HEK293 (cell line): ENCODE data around the gene NRL.
A peak's percentile ranks its signal among the peaks of the same experiment; 100 is the strongest.

Experiments
- BCL11A ChIP-seq: fragments of 450-650 bp; formaldehyde crosslinking; IDR thresholded peaks from 2 replicates; pipeline ENCODE4 v1.5.1; 2016; ENCODE audit warnings: low read depth, missing biosample characterization, missing genetic modification characterization
- CTCF ChIP-seq: fragments of 450-650 bp; formaldehyde crosslinking; IDR thresholded peaks from 2 replicates; pipeline ENCODE4 v1.5.1; 2016; ENCODE audit warnings: missing biosample characterization, missing genetic modification characterization
- GFI1B ChIP-seq: fragments of 450-650 bp; formaldehyde crosslinking; IDR thresholded peaks from 2 replicates; pipeline ENCODE4 v1.5.1; 2016; ENCODE audit warnings: missing biosample characterization, missing genetic modification characterization
- GLIS2 ChIP-seq: fragments of 450-650 bp; formaldehyde crosslinking; IDR thresholded peaks from 2 replicates; pipeline ENCODE4 v1.5.1; 2016; ENCODE audit warnings: missing biosample characterization, missing genetic modification characterization
- HIC1 ChIP-seq: fragments of 450-650 bp; formaldehyde crosslinking; IDR thresholded peaks from 2 replicates; pipeline ENCODE4 v1.5.1; 2016; ENCODE audit warnings: missing biosample characterization, missing genetic modification characterization
- HOXC10 ChIP-seq: sonication (generic); formaldehyde crosslinking; IDR thresholded peaks from 2 replicates; pipeline ENCODE4 v1.8.1; 2023; ENCODE audit warnings: mild to moderate bottlenecking, missing genetic modification reagents
- KLF16 ChIP-seq: fragments of 450-650 bp; formaldehyde crosslinking; IDR thresholded peaks from 2 replicates; pipeline ENCODE4 v1.5.1; 2017; ENCODE audit warnings: missing biosample characterization, missing genetic modification characterization
- KLF8 ChIP-seq: fragments of 450-650 bp; formaldehyde crosslinking; IDR thresholded peaks from 2 replicates; pipeline ENCODE4 v1.5.1; 2016; ENCODE audit warnings: missing biosample characterization, missing genetic modification characterization
- PRDM6 ChIP-seq: fragments of 450-650 bp; formaldehyde crosslinking; IDR thresholded peaks from 2 replicates; pipeline ENCODE4 v1.5.1; 2017; ENCODE audit warnings: missing biosample characterization, missing genetic modification characterization
- SP2 ChIP-seq: fragments of 450-650 bp; formaldehyde crosslinking; IDR thresholded peaks from 2 replicates; pipeline ENCODE4 v1.5.1; 2016; ENCODE audit warnings: missing biosample characterization, missing genetic modification characterization
- YY1 ChIP-seq: fragments of 450-650 bp; formaldehyde crosslinking; IDR thresholded peaks from 2 replicates; pipeline ENCODE4 v1.5.1; 2018; ENCODE audit warnings: missing biosample characterization, missing genetic modification characterization
- ZBTB44 ChIP-seq: fragments of 450-650 bp; IDR thresholded peaks from 2 replicates; pipeline ENCODE4 v1.5.1; 2018; ENCODE audit warnings: missing biosample characterization, mild to moderate bottlenecking, missing genetic modification characterization
- ZEB2 ChIP-seq: fragments of 450-650 bp; formaldehyde crosslinking; IDR thresholded peaks from 2 replicates; pipeline ENCODE4 v1.5.1; 2016; ENCODE audit warnings: missing biosample characterization, missing genetic modification characterization
- ZNF10 ChIP-seq: fragments of 450-650 bp; formaldehyde crosslinking; IDR thresholded peaks from 2 replicates; pipeline ENCODE4 v1.5.1; 2017; ENCODE audit warnings: missing biosample characterization, missing genetic modification characterization
- ZNF114 ChIP-seq: fragments of 450-650 bp; formaldehyde crosslinking; IDR thresholded peaks from 2 replicates; pipeline ENCODE4 v1.5.0; 2017; ENCODE audit warnings: missing biosample characterization, missing genetic modification characterization
- ZNF140 ChIP-seq: fragments of 450-650 bp; formaldehyde crosslinking; IDR thresholded peaks from 2 replicates; pipeline ENCODE4 v1.5.1; 2016; ENCODE audit warnings: missing biosample characterization, missing genetic modification characterization
- ZNF148 ChIP-seq: fragments of 450-650 bp; formaldehyde crosslinking; IDR thresholded peaks from 2 replicates; pipeline ENCODE4 v1.5.0; 2017; ENCODE audit warnings: missing biosample characterization, missing genetic modification characterization, borderline replicate concordance
- ZNF19 ChIP-seq: fragments of 450-650 bp; formaldehyde crosslinking; IDR thresholded peaks from 2 replicates; pipeline ENCODE4; 2016; ENCODE audit warnings: missing biosample characterization, missing genetic modification characterization, low read depth
- ZNF26 ChIP-seq: fragments of 450-650 bp; formaldehyde crosslinking; IDR thresholded peaks from 2 replicates; pipeline ENCODE4 v1.5.1; 2016; ENCODE audit warnings: missing biosample characterization, missing genetic modification characterization
- ZNF404 ChIP-seq: fragments of 450-650 bp; formaldehyde crosslinking; IDR thresholded peaks from 2 replicates; pipeline ENCODE4 v1.5.1; 2017; ENCODE audit warnings: missing biosample characterization, missing genetic modification characterization
- ZNF488 ChIP-seq: fragments of 450-650 bp; formaldehyde crosslinking; IDR thresholded peaks from 2 replicates; pipeline ENCODE4 v1.5.1; 2016; ENCODE audit warnings: missing biosample characterization, missing genetic modification characterization
- ZNF521 ChIP-seq: fragments of 450-650 bp; formaldehyde crosslinking; IDR thresholded peaks from 2 replicates; pipeline ENCODE4 v1.5.1; 2017; ENCODE audit warnings: missing biosample characterization, mild to moderate bottlenecking, missing genetic modification characterization
- ZNF571 ChIP-seq: fragments of 450-650 bp; formaldehyde crosslinking; IDR thresholded peaks from 2 replicates; pipeline ENCODE4 v1.5.0; 2017; ENCODE audit warnings: missing biosample characterization, missing genetic modification characterization
- ZNF677 ChIP-seq: fragments of 450-650 bp; IDR thresholded peaks from 2 replicates; pipeline ENCODE4 v1.5.0; 2018; ENCODE audit warnings: missing biosample characterization, mild to moderate bottlenecking, missing genetic modification characterization, moderate library complexity
- ZSCAN16 ChIP-seq: fragments of 450-650 bp; formaldehyde crosslinking; IDR thresholded peaks from 2 replicates; pipeline ENCODE4 v1.5.1; 2016; ENCODE audit warnings: missing biosample characterization, missing genetic modification characterization

The NRL gene

GRCh38 chr14:24114532-24115421, at the start of gene NRL, which contains the start of gene DCAF11 (continued):
- TF ChIP-seq KLF16 (tag by site-specific recombination) (peak; percentile 99), GFI1B (tag by site-specific recombination) (no peak), ZNF677 (tag by site-specific recombination) (no peak), YY1 (no peak), ZNF148 (tag by site-specific recombination) (no peak), HIC1 (tag by site-specific recombination) (no peak), ZNF10 (tag by site-specific recombination) (no peak), HOXC10 (CRISPR knock-in tag) (peak; percentile 98), ZSCAN16 (no peak), KLF8 (peak; percentile 96), CTCF (tag by site-specific recombination) (no peak), ZNF140 (tag by site-specific recombination) (no peak), ZNF404 (no peak), BCL11A (tag by site-specific recombination) (no peak), ZNF521 (tag by site-specific recombination) (no peak), ZBTB44 (tag by site-specific recombination) (no peak), GLIS2 (tag by site-specific recombination) (peak; percentile 99), ZNF19 (tag by site-specific recombination) (no peak), ZEB2 (tag by site-specific recombination) (peak; percentile 93), ZNF114 (tag by site-specific recombination) (no peak), ZNF26 (tag by site-specific recombination) (no peak), PRDM6 (tag by site-specific recombination) (no peak), ZNF571 (tag by site-specific recombination) (no peak), SP2 (tag by site-specific recombination) (peak; percentile 92), ZNF488 (tag by site-specific recombination) (no peak)
